A673 (cell line): ENCODE data around the gene CACHD1.

Experiments
- EZH2 ChIP-seq: fragments of 200-600 bp; sonication (generic); IDR thresholded peaks from 2 replicates; pipeline ENCODE4 v1.6.1; 2017; ENCODE audit warnings: borderline replicate concordance, low read depth, mild to moderate bottlenecking, mixed read lengths, antibody characterized with exemption, low read length; ENCODE audit not compliant: poor library complexity, severe bottlenecking
- TF ChIP-seq, protein P1 (sequence below): fragments of 300-800, 200-600 bp; sonication (generic); conservative IDR thresholded peaks from 2 replicates; pipeline ENCODE4 v1.5.1; 2017; ENCODE audit warnings: low read depth, mild to moderate bottlenecking, antibody characterized with exemption, low read length, moderate library complexity, mixed read lengths

DNA sequence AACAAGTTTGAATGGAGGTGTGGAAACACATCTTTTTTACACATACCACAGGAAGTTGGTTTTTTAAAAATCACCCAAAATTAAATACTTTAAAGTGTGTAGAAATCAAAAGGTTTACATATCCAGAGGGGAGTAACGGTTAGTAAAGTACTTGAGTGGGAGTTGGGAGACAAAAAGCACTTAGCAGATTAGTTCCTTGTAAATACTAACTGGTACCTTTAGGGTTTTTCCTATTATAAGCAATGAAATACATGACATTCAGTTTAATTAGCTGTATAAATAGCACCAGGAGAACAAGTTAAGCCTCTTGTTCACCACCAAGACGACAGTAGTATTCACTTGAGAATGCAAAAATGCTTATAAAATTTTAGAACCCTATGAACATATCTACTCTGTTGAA is 251.2 kb downstream of the CACHD1 start:
- TF ChIP-seq, protein P1, sequence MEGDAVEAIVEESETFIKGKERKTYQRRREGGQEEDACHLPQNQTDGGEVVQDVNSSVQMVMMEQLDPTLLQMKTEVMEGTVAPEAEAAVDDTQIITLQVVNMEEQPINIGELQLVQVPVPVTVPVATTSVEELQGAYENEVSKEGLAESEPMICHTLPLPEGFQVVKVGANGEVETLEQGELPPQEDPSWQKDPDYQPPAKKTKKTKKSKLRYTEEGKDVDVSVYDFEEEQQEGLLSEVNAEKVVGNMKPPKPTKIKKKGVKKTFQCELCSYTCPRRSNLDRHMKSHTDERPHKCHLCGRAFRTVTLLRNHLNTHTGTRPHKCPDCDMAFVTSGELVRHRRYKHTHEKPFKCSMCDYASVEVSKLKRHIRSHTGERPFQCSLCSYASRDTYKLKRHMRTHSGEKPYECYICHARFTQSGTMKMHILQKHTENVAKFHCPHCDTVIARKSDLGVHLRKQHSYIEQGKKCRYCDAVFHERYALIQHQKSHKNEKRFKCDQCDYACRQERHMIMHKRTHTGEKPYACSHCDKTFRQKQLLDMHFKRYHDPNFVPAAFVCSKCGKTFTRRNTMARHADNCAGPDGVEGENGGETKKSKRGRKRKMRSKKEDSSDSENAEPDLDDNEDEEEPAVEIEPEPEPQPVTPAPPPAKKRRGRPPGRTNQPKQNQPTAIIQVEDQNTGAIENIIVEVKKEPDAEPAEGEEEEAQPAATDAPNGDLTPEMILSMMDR, result no peak
- no peak for TF ChIP-seq EZH2
